GM18861 (cell line): ENCODE data around the gene CYB561.

ENCODE experiments used
- ATAC-seq: cut with Tn5 transposase; IDR thresholded peaks from one replicate; pipeline ENCODE4 v1.9.1; 2021; ENCODE audit not compliant: unreplicated experiment

Gene CYB561

DNA sequence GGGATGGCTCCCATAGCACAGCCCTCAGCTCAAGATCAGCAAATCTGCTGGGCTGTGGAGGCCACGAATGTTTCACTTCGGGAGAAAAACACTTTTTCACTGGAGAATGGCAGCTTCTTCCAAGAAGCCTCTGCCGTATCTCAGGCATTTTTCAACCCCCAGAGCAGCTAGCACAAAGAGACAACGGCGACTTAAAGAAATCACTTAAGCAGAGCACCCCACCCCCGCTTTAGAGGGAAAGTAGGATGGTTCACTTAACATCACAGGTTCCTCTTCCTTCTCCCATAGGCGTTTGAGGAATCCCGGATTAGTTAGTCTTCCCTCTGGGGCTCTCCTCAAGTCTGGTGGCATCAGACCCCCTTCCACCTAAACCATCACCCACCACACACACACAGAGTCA is 27.6 kb downstream of the CYB561 start:
- ATAC-seq = no peak

DNA sequence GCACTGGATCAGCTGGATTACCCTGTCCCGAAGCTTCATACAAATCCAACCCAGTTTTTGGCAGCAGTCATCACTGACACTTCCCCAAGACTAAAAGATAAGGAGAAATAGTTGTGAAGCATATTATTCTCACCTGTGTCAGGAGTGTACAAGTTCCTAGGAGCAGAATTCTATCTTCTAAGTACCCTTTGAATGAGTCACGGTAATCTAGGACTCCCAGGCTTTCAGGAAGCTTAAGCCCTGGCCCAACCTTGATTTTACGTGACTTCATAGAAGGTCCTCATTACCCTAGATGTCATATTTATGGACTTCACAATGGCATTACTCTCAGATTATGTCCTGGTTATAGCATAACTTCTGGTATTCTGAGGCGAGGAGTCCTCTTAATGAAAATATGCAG is 31.9 kb downstream of the CYB561 start:
- no peak for ATAC-seq

DNA sequence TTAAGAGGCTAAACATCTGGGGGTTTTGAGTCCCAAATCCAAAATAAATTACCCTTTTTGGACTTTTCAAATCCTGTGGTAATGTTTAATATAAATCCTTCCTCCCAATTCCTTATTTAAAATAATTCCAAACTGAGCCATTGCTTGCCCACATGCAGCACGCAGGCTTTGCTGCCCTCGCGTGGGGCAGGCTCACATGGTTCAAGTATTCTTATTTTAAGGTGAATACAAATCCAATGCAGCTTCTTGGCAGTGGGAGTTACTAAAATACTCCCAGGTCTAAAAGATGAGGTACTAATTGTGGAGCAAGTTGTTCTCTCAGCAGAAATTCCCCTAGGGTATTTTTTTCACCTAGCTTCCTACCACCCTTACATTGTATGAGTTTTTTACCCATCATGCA is 33.0 kb downstream of the CYB561 start:
- ATAC-seq = no peak

DNA sequence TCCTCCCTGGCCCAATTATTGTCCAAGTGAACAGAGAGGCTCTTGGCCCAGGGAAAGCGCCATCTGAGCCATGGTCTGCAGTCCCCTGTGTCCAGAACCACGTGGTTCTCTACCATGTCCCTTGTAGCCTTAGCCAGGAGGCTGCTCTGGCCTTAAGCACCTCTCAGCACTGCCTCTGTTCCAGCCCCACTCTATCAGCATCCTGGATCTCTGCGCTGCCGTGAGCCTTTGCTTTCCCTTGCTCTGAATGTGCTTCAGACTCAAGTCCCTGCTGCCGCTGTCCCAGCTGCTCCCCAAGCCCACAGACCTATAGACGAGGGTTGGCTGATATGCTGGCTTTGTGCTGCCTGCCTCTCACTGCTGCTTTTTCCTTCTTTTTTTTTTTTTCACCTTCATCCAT is 33.9 kb downstream of the CYB561 start:
- no peak for ATAC-seq

DNA sequence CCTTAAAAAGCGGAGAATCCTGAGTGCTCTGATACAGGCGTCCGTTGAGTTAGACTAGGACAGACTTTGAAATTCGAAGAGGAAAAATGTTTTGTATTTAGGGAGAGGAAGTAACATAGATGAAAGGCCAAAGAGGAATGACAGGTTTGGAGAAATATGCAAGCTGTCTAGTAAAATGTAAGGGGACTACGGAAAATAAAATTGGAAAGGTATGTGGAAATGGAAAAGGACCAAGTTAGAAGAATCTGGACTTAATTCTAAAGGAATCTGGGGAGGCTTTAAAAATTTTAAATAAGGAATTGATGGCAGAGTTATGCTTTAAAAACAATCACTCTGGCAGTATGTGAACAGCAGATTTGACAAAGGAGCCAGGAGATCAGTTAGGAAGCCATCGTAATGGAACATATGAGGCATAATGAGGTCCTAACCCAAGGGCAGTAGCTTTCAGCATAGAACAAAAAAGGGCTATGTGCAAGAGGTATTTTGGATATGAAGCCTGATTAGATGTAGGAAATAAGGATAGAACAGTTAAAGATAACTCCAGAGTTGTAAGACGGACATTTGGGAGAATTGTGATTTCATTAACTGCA is 38.3 kb downstream of the CYB561 start:
- no peak for ATAC-seq

DNA sequence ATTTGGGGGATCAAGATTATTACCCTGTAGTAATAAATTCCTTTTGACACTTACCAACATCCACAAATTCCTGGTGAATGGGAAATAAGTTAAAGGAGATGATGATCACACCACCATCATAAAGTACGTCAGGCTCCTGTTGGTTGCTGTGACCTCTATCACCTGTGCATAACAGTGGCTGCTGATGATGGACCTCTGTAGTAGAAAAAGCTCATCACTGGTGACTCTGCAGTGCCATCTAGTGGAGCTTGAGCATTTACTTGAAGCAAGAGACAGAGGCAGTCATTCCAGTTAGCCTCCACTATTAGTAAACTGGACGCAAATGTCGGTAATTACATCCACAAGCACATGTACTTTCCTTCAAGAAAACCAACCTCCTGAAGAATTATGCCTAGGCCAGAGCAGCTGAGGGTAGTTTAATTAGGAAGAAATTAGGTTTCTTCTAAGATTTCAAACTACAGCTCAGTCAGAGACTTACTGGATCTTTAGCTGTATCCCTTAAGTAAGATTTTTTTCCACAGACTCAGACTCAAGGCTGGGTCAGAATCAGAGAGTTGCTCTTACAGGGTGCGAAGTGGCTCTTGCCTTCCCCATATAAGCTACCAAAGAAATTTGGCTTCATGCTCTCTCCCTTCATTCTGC is 39.3 kb downstream of the CYB561 start:
- ATAC-seq = peak; percentile 85

DNA sequence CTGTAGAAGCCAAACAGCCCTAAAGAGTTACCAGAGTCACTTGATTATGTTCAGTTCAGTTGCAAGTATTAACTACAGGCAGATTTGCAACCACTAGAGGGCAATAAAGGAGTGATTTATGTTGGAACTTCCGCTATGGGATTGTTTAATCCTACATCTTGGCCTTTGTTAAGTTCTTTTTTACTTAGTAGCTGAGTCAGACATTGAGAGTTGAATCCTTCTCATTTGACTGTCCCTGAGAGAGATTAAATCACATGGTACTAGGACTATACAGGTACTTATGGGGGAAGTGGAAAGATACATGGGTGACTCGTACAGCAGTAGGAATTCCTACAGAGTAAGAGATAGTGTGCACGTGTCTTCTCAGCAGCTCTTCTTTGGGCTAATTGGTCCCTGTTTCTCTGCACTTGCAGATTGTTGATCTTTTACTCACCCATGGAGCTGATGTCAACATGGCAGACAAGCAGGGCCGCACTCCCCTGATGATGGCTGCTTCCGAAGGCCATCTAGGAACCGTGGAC is 40.3 kb downstream of the CYB561 start:
- no peak for ATAC-seq

DNA sequence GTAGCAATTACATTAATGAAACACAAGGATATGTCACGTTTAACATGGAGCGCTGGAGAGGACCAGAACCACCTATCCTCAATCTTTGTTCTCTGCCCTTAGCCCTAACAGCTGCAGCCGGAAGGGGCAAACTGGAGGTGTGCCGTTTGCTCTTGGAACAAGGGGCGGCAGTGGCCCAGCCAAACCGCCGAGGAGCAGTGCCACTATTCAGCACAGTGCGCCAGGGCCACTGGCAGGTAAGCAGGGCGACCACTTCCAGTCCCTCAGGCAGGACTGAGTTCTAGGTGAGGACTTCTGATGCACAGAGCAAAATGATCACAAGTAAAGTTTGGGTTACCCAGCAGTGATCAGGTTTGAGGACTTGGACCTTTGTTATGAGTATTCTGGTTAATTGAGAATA is 41.1 kb downstream of the CYB561 start:
- ATAC-seq = no peak

DNA sequence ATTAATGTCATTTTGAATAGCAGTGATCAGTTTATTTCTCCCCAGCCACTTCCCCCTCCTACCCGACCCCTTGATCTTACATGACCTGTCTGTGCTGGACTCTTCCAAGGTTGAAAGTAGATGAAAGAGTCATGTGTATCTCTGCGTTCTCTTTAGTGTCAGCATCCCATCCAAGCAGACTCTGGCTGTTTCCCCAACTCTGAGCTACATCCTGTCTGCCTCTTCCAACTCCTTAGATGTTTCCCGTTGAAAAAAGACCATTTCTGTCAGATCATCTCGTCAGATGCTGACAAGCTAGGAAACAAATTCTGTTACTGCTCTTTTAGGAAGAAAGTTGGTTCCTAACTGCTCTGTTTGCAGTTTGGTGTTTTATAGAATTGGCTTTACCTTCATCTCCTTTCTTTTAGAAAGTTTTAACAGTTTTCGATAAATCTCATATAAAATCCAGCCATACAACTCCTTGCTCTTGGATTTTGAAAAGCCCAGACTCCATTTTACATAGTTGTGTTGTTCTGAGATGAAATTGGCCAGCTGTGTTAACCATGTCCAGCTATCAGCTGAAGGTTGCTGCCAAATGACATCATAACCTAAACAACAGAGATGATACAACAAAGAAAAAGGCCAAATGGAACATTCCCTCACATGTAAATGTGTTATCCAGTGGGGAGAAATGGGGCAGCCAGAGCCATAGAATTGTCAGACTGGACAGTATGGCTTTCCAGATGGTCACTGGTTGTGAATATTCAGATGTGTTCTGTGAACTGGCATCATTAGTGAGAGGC is 43.5 kb downstream of the CYB561 start:
- no peak for ATAC-seq

DNA sequence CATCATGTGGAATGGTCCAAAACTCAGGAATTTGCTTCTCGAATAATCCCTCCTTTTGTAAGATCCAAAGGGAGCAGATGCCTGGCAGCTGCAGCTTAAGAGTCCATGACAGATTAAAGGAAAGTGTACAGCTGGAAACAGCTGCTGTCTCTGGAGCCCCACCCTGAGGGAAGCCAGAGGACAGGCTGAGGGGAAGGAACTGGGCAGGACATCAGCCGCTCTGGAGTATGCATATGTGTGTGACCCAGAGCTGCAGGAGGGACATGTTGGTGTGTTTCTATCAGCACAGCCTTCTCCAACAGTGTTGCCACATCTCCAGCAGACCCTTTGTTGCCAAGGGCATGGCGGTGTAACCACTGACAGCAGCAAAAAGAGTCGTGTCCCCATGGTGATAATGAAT is 46.2 kb downstream of the CYB561 start:
- ATAC-seq = no peak

DNA sequence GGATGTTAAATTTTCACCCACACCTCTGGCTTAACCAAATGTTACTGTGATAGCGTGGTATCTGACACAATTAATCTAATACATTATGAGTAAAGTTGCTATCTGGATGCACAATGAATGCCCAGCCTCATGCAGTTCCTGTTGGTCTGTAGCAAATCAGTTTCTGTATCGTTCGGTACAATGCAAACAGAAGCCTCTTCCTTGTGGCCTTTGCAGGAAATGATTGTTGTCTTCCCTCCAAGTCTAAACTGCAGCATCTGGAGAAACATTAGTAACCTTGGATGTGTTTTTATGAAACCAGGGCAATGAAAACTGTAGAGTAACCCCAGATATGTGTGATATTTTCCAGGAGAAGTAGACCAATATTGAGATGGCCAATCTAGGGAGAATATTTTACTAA is 46.8 kb downstream of the CYB561 start:
- no peak for ATAC-seq

DNA sequence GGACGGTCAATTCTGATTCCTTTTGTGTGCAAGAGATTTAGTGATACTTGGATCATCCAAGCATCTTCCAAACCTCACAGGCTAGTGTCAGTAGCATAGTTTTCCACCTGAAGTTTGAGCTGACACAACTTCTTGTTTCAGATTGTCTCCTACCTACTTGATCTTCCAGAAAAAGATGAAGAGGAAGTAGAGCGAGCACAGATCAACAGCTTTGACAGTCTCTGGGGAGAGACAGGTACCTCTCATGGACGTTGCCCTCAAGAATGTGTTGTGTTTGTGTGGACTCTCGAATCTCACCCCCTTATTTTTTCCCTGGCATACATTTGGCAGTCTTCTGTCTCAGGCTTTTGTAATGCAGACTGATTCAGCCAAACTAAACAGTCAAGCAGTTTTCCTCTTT is 47.4 kb downstream of the CYB561 start:
- ATAC-seq = no peak

DNA sequence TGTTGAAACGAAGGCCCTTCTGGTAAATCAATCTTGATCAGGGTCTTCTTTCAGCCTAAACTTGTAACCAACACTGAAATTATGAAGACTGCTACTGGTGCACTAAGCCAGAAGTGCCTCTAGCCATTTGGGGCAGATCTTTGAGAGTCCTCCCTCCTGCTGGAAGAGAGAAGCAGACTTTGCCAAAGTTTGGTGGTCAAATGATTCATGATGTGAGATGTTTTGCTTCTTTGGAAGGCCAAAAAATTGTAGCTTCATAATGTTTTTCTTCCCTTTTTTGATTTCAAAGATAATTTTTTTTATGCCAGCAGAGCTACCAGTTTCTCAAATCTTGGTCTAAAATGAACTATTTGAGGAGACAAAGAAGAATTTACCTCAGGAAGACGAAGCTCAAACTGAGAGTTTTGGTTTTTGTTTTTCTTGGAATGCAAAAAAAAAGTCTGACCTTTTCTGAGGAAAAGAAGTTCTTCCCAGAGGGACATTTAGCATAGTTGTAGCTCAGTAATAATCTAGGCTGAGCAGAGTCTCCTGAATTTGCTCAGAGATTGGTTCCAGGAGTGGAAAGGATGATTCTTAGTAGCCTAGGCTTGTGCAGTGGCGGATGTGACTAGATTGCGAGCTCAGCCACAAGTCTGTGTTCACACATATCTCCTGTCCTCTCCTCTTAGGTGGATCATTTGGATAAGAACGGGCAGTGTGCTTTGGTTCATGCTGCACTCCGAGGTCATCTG is 50.9 kb downstream of the CYB561 start:
- ATAC-seq = no peak

DNA sequence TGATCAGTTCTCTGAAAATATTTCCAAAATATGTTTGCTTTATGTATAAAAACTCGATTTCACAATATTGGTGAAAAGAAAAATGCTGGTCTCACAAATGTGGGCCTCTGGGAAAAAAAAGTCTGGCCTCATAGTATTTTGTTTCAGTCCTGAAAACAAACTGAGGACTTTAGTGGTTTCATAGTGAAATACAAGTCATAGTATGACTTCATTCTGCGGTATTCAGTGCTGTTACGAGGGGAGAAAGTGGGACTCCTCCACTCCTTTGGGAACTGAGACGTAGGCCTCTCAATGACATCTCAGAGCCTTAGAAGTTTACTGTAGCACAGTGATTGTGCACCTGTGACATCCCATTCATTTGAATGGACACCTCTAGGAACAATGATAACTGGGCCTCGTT is 56.0 kb downstream of the CYB561 start:
- no peak for ATAC-seq

DNA sequence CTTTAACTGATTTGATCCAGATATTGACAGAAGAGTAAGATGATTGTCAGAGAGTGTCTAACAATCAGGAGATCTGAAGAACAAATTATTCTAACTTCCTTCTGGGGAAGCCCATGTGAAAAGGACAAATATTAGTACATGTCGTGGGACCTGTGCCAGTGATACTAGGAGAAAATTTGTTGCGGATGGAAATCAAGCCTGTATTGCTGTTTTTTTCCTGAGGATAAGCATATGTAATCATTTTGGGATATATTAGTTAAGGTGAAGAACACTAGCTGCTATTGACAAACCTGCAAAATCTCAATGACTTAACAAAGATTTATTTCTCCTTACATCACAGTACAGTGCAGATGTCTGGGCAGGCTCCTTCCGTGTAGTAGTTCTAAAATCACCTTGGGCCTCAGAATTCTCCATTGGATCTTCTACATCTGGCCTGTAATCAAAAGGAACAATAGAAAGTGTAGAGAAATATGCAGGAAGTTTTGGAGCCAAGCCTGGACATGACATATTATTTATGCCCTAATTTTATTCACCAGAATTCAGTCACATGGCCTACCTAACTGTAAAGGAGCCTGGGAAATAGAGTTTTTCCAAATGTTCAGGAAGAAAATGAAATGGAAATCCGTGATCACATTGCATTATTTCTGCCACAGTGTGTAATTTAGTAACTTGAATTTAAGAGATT is 58.3 kb downstream of the CYB561 start:
- no peak for ATAC-seq

DNA sequence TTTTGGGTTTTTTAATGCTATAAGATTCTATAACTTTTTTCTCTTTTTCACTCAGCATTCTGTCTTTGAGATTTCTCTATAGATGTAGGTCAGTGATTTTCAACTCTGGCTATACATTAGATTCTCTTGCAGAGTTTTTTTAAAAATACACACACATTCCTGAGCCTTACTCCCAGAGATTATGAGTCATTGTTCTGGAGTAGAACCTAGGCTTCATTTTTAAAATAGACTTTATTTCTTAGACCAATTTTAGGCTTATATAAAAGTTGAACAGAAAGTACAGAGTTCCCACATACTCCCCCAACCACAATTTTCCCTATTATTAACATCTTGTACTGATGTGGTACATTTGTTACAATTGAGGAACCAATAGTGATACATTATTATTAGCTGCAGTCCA is 63.3 kb downstream of the CYB561 start:
- ATAC-seq = no peak
